ENCODE results near the gene MXRA7. TPM values are rescaled to one million over a fixed set of nuclear protein-coding genes. Genes with fewer than 3 reads are reported as not detected.

MXRA7 gene, protein sequence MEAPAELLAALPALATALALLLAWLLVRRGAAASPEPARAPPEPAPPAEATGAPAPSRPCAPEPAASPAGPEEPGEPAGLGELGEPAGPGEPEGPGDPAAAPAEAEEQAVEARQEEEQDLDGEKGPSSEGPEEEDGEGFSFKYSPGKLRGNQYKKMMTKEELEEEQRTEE
- total RNA-seq = 100 to 1,000 TPM; 217 to 272 TPM
- polyA plus RNA-seq (ENCODE audit: insufficient read depth, low read depth, low replicate concordance) = 253 TPM
- long read RNA-seq, donor 1, full-length matches to known transcripts = 157 of 162 reads
- long read RNA-seq, donor 1, partial matches to known transcripts = 5 of 162 reads
- long read RNA-seq, donor 1, other reads (novel, unspliced or antisense) = 0 of 162 reads
- long read RNA-seq, donor 2, full-length matches to known transcripts = 156 of 156 reads
- long read RNA-seq, donor 2, partial matches to known transcripts = 0 of 156 reads
- long read RNA-seq, donor 2, other reads (novel, unspliced or antisense) = 0 of 156 reads

DNA sequence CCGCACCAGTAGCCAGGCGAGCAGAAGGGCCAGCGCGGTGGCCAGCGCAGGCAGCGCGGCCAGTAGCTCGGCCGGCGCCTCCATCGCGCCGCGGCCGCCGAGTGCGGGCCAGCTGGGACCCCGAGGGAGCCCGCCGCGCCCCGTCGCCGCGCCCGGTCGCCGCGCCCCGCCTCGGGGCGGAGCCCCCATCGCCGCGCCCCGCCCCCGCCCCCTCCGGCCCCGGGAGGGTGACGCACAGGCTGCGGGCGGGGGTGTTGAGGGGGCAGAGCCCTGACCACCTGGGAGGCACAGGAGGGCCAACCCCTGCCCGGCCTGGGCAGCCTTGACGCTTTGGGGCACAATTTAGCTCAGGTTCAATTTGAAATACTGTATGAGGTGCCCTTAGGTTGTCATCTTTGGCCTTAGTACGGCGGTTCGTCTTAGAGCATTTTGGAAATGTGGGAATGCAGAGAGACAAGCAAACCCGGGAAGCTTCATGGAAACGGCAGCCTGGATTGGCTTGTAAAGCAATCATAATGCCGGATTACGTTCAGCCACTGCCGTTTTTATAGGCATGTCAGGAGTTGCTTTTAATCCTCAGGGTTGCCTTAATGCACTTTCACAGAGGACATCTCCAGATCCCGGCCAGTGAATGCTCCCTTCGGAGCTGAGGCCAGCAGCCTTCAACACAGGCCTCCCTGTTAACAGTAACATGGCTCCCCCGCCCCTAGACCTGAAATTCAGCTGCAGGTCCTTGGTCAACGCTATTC lies at the start of gene MXRA7:
TSS of gene MXRA7 (minus strand) at position 103 of the 749 bp plus-strand sequence. CDS start at position 84, 19 bp downstream.
- TF ChIP-seq POLR2A (IDR thresholded peaks at IDR 0.05) (no peak), CTCF (IDR thresholded peaks at IDR 0.05) (no peak)
- peak within 1 kb of the TSS; percentile 77 to 85 for H3K4me3 ChIP-seq
- no peaks in the 10 kb centered on the region for H3K9me3 ChIP-seq
- peaks cover 37% of the 10 kb centered on the region for H3K4me1 ChIP-seq
- WGBS, 2 donors = 5 to 8% methylated on average over 8 to 16 of the region's 56 CpGs
- peak; percentile 78 for DNase-seq
- peak within 1 kb of the TSS; percentile 93 to 96 for H3K27ac ChIP-seq
- intact Hi-C loops (cut with DNase I; ENCODE audit: low total_unique reads) = no loop called here
- no peaks in the 10 kb centered on the region for H3K27me3 ChIP-seq
- H3K36me3 ChIP-seq (ENCODE audit: low read depth, missing control alignments) = no peaks in the 10 kb centered on the region

GRCh38 chr17:76758570-76758969 lies 47.8 kb upstream of the MXRA7 start:
- 66 to 92% methylated on average over 3 of the region's 3 CpGs for WGBS, 2 donors
- no peaks in the 10 kb centered on the region for H3K4me1 ChIP-seq
- no peak for DNase-seq
- no peaks in the 10 kb centered on the region for H3K27me3 ChIP-seq
- no peak for TF ChIP-seq CTCF (IDR thresholded peaks at IDR 0.05)
- TF ChIP-seq POLR2A (IDR thresholded peaks at IDR 0.05) = no peak
- intact Hi-C loops (cut with DNase I; ENCODE audit: low total_unique reads) = no loop called here
- no peaks in the 10 kb centered on the region for H3K36me3 ChIP-seq (ENCODE audit: low read depth, missing control alignments)
- no peak overlapping the region for H3K27ac ChIP-seq
- no peak overlapping the region for H3K4me3 ChIP-seq
- H3K9me3 ChIP-seq = no peaks in the 10 kb centered on the region

- Histone ChIP-seq H3K27me3 (no peaks in the 10 kb centered on the region), H3K36me3 (ENCODE audit: low read depth, missing control alignments) (no peaks in the 10 kb centered on the region), H3K4me1 (no peaks in the 10 kb centered on the region), H3K9me3 (no peaks in the 10 kb centered on the region), H3K4me3 (no peak overlapping the region), H3K27ac (no peak overlapping the region)
- DNase-seq = no peak
- TF ChIP-seq CTCF (IDR thresholded peaks at IDR 0.05) = no peak
- no peak for TF ChIP-seq POLR2A (IDR thresholded peaks at IDR 0.05)
- intact Hi-C loops (cut with DNase I; ENCODE audit: low total_unique reads) = no loop called here
- 94 to 96% methylated on average over 5 of the region's 5 CpGs for WGBS, 2 donors
Observed at GRCh38 chr17:76757256-76757655, 46.5 kb upstream of the MXRA7 start.

DNA sequence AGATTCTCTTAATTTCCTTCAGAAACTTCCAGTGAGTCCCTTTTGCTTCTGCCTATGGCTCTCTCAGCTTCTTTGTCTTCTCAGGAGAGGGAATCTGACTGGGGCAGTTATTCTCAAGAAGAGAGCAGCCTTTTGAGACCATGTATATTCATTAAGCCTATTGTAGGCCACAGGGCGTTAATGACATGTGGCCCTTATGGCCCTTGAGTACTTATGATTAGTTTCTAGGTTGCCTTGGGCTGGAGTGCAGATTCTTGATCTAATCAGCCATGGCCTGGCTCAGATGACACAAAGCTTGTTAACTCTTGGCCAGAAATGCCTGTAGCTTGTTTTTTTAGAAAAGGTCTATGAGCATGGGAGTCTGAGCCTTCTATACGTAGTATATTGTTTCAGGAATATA lies 44.5 kb upstream of the MXRA7 start:
- DNase-seq = no peak
- no peaks in the 10 kb centered on the region for H3K27me3 ChIP-seq
- H3K4me1 ChIP-seq = no peaks in the 10 kb centered on the region
- intact Hi-C loops (cut with DNase I; ENCODE audit: low total_unique reads) = no loop called here
- no peak overlapping the region for H3K27ac ChIP-seq
- no peaks in the 10 kb centered on the region for H3K9me3 ChIP-seq
- WGBS, 2 donors = 94 to 98% methylated on average over 2 of the region's 2 CpGs
- TF ChIP-seq CTCF (IDR thresholded peaks at IDR 0.05) (no peak), POLR2A (IDR thresholded peaks at IDR 0.05) (no peak)
- no peaks in the 10 kb centered on the region for H3K36me3 ChIP-seq (ENCODE audit: low read depth, missing control alignments)
- H3K4me3 ChIP-seq = no peak overlapping the region
